ENCODE measurements around the gene MSRB1.
"Not testable (repeated sequence)": the region's sequence is repeated elsewhere in the genome, so short reads cannot be mapped to it uniquely, and the experiment has no call there.

Gene MSRB1

DNA sequence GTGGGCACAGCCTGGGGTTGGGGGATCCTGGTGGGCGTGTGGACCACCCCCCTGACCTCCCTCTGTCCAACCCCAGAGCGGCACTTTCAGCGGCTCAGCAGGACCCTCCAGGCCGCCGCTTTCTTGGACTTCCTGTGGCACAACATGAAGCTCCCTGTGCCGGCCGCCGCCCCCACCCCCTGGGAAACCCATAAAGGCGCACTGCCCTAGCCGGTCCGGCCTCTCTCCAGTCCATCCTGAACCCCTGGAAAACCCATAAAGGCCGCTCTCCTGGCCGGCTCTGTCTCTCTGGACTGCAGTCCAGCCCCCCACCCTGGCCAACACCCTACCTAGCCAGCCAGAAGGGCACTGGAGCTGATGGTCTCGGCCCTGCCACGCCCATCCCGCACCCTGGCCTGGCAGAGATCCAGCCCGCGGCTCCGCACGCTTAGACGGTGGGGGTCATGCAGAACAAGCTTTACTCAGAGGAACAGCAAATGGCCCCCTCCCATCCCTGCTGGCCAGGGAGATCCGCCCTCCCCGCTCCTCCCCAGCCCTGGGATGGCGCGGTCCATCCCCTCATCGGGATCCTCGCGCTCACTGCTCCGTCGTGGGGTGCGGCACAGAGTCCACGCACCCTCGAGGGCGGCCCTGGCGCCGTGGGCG lies 35.6 kb upstream of the MSRB1 start:
- DNase-seq = no peak

DNA sequence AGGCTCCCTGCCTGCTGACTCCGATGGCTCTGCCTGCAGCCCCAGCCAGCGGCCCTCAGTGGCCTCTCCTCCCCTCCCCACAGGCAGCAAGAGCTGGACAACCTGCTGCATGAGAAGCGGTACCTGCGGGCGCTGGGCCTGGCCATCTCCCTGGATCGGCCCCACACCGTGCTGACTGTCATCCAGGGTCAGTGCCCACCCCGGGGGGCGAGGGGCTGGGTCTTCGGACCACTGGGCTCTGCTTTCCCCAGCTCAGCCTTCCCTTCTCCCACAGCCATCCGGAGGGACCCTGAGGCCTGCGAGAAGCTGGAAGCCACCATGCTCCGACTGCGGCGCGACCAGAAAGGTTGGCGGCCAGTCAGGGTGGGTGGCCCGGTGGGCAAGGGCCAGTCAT lies 34.9 kb upstream of the MSRB1 start:
- DNase-seq = no peak

DNA sequence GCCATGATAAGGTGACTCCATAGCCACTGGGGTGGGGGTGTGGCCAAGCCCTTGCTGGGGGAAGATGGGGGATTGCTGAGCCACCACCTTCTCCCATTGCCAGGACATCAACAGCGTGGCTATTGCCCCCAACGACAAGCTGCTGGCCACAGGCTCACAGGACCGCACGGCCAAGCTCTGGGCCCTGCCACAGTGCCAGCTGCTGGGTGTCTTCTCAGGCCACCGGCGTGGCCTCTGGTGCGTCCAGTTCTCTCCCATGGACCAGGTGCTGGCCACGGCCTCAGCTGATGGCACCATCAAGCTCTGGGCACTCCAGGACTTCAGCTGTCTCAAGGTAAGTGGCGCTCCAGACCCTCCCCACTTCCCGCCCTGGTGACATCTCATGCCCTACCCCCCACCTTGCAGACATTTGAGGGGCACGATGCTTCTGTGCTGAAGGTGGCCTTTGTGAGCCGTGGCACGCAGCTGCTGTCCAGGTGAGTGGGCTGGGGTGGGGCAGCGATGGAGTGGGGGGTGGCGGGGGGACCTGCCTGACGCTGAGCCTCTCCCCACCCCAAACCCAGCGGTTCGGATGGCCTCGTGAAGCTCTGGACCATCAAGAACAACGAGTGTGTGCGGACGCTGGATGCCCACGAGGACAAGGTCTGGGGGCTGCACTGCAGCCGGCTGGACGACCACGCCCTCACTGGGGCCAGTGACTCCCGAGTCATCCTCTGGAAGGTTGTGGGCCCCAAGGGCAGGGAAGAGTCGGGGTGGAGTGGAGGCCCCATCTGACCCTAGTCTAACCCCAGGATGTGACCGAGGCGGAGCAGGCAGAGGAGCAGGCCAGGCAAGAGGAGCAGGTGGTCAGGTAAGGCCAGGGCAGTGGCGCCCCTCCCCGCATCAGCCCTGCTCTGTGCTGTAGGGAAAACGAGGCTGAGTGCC lies 34.2 kb upstream of the MSRB1 start:
- DNase-seq = no peak

DNA sequence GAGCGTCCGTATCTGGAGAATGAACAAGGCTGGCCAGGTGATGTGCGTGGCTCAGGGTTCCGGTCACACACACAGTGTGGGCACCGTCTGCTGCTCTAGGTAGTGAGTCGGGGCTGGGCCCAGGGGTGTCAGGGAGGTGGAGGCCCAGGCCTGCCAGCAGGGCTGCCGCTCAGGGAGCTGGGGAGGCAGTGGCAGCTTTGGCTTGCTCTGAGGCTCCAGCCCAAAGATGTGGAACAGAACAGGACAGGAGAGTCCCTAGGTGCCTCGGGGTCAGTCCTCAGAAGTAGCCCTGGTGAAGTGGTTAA lies 33.2 kb upstream of the MSRB1 start:
- DNase-seq = no peak

DNA sequence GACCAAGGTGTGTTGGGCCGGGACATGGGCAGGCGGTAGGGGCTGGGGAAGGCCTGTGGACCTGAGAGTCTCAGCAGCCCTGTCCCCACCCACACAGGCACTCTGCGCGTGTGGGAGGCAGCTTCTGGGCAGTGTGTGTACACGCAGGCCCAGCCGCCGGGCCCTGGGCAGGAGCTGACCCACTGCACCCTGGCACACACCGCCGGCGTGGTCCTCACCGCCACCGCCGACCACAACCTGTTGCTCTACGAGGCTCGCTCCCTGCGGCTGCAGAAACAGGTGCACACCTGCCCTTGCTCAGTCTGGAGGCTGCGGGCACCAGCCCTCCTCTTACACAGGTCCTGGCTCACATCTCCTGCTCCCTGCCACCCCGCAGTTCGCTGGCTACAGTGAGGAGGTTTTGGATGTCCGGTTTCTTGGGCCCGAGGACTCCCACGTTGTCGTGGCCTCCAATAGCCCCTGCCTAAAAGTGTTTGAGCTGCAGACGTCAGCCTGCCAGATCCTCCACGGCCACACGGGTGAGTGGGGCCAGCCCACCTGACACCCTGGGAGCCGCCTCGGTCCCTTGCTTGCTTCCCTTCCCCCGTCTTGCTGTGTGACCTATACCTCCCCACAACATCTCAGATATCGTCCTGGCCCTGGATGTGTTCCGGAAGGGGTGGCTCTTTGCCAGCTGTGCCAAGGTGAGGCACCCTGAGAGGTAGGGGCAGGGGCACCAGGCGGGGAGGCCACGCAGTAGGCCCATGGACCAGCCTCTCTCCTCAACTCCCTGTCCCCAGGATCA lies 32.6 kb upstream of the MSRB1 start:
- DNase-seq = no peak

DNA sequence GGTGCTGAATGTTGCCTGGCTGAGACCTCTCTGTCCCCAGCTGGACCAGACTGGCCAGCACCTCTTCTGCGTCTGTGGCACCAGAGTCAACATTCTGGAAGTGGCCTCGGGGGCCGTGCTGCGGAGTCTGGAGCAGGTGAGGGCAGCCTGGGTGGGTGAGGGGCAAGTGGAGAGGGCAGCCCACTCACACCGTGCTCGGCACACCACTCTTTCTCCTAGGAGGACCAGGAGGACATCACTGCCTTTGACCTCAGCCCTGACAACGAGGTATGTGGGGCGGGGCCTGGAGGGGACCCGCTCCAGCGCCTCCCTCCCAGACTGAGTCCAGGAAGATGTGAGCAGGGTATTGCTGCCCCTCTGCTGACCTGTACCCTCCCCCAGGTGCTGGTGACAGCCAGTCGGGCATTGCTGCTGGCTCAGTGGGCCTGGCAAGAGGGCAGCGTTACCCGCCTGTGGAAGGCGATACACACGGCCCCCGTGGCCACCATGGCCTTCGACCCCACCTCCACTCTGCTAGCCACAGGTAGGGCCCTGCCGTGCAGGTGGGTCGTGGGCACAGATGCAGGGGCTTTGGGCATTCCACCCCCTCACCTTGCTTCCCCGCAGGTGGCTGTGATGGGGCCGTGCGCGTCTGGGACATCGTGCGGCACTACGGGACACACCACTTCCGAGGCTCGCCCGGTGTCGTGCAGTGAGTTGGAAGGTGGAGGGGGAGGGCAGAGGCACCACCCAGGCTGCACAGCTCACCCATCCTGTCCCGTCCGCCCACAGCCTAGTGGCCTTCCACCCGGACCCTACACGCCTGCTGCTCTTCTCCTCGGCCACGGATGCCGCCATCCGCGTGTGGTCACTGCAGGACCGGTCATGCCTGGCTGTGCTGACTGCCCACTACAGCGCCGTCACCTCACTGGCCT lies 31.4 kb upstream of the MSRB1 start:
- DNase-seq = no peak

DNA sequence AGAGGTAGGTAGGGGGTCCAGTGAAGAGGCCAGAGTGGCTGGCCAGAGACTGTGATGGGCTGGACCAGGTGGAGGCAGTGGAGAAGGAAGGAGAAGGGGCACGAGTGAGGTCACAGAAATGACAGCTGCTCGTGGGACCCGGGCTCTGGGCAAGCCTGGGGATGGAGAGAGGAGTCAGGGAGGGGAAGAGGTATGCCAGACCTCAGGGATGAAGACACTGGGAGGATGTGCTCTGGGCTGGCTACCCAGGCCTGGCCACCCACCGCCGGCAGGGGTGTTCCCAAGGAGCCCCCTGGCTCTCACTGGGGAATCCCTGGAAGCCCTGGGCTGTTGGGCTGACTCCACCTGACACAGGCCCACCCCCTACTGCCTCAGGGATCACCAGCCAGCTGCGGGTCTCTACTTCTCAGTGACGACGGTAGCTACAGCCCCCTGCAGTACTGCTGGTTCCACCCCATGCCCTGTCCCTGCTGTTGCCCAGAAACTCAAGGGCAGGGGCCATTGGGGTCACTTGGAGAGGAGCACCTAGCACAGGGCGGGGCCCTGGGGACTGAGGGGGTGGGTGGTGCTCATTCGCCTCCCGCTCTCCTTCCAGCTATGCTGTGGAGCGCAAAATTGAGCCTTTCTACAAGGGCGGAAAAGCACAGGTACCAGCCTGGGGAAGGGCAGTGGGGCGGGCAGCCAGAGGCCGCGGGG lies 30.6 kb upstream of the MSRB1 start:
- DNase-seq = no peak

DNA sequence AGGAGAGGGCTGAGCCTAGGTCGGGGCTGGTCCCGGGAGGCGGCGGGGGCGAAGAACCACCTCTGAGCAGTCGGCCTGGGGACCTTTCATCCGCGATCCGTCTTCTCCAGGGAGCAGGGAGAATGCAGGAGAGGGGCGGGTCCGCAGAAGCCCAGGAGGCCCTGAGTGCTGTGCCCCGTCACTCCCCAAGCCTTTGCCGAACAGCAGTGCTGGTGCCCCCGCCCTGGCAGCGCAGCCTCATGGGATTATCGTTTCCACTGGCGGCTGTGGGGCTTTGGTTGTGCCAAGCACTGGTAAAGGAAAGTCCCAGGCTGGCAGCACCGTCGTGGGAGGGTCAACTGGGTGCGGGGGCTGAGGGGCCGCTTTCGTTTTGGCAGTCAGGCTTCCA lies 29.5 kb upstream of the MSRB1 start:
- DNase-seq = no peak

DNA sequence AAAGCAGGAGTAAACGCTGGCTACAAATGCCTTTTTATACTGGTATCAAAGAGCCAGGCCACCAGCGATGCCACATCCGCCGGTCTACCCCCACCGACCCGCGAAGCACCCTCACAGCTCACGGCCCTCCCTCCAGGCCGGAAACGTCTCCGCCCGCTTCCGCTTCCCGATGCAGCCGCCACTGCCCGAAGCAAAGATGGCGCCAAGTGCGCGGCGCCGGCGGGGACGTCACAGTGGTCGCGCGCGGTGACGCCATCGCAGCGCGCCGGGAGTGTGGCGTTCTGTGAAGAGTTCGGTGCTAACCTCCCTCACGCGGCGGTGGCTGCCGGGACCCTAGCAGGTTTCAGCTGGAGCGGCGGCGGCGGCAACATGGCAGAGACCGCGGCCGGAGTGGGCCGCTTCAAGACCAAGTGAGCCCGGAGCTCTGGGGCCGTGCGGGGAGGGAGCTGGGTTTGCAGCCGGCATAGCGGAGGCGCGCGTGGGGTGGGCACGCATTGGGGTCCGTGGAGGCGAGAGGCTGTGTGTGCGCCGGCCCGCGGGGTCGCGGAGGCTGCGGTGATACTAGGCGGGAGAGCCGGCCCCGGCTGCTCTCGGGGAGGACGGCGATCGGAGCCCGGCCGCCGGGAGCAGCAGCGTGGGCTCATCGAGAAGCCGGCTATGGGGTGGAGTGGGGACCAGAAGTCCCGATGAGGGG lies 28.9 kb upstream of the MSRB1 start, which contains the start of gene TBL3:
Gene TBL3, plus strand, starts transcription at position 258 of the 694 bp plus-strand sequence. Its CDS starts 112 bp downstream, at position 370.
- peak; percentile 71 for DNase-seq

DNA sequence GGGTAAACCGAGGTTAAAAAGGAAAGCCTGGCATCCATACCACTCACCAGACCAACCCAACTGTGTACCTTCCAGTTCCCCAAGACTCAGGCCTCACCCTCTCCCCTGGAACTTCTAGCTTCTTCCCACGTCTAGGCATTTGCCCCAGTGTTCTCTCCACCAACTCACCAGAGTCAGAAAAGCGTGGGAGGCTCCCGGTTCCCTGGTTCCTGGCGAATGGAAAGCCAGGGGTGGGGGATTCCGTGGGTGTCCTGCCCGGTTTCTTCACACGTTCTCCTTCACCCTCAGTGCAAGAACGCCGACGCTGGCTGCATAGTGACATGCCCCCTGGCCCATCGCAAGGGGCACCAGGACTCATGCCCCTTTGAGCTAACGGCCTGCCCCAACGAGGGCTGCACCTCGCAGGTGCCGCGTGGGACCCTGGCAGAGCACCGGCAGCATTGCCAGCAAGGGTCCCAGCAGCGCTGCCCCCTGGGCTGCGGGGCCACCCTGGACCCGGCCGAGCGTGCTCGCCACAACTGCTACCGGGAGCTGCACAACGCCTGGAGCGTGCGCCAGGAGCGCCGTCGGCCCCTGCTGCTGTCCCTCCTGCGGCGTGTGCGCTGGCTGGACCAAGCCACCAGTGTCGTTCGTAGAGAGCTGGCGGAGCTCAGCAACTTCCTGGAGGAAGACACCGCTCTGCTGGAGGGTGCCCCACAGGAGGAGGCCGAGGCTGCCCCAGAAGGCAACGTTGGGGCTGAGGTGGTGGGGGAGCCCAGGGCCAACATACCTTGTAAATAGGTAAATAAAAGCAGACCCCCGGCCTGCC lies 25.4 kb upstream of the MSRB1 start:
- no peak for DNase-seq

DNA sequence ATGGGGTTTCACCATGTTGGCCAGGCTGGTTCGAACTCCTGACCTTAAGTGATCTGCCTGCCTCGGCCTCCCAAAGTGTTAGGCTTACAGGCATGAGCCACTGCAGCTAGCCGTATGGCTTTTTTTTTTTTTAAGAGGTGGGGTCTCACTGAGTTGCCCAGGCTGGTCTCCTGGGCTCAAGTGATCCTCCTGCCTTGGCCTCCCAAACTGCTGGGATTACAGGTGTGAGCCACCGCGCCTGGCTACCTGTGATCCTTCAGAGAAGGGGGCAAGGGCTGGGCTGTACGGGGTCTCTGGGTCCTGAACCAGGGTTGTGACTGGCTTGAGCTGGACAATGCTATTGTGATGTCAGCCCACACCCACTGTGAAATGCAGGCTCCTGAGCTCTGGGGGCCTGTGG lies 23.5 kb upstream of the MSRB1 start, which contains the start of gene RNF151:
Gene RNF151, plus strand, starts transcription at position 397 of the 400 bp plus-strand sequence. CDS start 26 bp downstream, outside the sequence.
- no peak for DNase-seq

DNA sequence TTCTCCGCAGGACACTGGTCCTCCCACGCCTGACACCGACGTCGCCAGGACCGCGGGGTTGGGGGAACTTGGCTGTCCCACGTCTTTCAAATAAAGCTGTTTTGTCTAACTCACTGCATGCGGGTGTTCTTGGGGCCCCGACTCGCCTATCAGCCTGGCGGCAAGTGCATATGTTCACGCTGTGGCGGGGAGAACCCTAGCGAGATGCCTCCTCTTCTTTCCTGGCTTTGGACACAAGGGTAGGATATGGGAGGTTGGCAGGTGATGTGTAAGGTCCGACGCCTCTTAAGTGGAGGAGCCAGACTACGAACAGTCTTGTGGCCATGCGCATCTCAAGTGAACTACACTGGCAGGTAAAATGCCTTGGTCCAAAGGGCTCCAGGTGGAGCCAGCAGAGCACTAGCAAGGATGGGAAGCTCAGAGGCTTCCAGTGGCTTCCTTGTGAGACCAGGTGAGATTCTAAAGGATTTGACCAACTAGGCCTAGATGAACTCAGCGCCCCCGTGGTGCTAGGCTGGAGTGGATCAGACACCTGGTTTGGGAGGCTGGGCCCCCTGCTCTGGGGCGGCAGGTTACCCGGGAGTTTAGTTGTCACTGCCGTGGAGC lies 22.5 kb upstream of the MSRB1 start:
- no peak for DNase-seq

DNA sequence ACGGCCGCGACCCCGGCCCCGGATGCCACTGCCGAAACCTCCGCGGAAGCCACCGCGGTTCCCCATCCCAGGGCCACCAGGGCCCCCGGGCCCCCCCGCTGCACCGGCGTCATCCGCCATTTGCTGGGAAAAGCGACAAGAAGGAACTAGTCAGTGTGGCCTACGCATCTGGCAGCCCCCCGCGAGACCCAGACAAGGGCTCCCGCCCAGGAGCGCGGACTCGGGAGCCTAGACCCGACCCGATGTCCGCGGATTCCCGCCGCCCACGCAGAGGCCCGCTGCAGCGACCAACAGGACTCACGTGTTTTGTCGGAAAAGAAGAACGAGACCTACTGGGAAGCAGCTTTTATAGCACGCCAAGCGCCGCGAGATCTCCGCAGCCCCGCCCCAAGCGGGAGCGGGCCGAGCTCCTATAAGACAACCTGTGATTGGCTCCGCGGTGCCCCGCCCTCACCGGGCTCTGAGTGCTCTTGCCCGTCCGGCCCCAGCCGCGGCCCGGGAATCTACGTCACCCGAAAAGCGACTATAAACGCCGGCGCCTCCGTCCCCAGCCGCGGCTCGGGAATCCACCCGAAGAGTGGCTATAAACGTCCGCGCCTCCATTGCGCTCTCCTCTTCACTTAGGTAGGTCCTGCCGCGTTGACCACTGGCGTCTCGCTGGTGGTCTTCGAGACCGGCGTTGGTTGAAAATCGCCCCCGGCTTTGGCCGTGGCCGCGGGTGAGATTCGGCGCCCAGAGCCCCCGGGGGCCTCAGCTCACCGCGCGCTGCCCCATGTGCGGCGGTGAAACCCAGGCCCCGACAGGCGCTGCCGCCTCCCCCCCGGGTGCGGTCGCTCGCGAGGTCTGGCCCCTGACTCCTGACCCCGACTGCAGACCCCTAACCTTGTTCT lies 21.8 kb upstream of the MSRB1 start, which contains the start of gene RPS2:
Gene RPS2, minus strand, starts transcription at position 321 of the 890 bp plus-strand sequence. Its CDS starts 201 bp downstream, at position 120.
- DNase-seq = peak; percentile 87

DNA sequence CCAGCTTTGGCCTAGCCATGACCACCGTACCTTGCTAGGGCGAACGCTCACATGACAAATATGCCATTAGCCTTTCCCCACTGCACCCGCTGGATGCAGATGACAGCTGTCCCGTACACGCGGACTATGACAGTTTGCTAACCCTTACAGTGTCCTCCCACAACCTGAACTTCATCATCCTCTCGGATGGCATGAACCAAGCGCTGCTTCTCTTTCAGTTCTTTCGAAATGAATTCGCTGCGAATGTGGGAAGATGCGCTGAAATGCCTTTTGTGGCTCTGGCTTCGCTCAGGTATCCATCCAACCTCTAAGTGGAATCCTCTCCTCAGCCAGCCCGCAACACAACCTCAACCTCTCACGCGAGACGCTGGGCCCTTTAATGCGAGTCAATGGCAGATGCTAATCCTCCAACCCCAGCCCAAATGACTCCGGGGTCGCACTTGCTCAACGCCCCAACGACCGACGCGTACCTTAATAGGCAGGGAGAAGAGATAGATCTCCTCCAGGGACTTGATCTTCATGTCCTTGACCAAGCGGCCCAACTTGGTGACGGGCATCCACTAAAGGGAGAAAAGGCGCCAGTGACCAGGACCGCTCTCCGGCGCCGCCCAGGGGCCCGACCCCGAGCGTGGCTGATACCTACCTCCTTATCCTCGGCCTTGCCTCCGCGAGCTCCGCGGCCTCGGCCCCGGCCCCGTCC lies 21.0 kb upstream of the MSRB1 start:
- no peak for DNase-seq

DNA sequence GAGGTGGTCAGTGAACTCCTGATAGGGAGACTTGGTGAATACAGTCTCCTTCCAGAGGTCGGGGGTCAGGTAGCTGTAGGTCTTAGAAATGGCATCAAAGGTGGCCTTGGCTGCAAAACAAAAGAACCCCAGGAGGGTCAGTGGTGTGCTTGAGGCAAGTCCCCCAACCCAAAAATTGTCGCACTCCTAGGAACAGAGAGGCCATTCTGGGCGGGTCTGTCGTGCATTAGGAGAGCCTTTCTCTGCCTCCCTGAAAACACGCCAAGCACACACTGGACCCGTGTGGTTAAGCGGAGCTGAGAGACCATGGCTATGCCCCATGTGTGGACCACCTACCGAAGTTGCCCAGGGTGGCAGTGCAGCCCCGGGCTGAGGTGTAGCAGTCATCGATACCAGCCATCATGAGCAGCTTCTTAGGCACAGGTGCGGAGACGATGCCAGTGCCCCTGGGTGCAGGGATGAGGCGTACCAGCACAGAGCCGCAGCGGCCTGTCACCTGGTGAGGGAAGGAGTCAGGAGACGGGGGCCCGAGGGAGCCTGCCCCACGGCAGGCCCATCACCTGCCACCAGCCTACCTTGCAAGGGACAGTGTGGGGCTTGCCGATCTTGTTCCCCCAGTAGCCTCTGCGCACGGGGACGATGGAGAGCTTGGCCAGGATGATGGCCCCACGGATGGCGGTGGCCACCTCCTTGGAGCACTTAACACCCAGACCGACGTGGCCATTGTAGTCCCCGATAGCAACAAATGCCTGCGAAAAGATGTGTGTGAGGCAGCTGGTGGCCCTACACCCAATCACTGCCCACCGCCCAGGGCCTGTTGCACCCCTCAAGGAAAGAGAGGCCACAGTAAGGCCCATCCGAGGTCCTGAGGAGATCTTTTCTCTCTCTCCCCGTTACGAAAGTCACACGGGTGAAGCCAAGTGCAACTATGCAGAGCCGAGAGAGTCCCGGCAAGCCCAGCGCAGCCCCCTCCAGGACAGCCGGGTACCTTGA lies 19.5 kb upstream of the MSRB1 start:
- DNase-seq = not testable (repeated sequence)

DNA sequence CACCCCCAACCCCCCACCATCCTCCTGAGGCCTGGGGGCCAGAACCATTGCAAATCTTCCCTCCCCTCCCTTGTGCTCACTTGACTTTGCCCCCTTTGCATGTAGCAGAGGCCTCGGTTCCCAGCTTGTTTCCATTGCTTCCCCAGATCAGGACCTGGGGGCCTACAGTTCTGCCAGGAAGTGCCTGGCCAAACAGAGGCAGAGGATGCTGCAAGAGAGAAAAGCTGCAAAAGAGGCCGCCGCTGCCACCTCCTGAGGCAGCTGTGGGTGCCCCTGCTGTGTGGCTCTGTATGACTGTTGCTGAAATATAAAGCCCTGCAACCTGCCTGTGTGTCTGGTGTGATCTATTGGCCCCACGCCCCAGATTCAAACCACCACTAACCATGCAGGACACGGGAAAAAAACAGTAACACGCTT lies 18.7 kb upstream of the MSRB1 start:
- no peak for DNase-seq

Measured in NCI-H1105 treated with DMSO at 0.1 percent for 48 hours (cell line).